Activated gamma-delta T cell (primary cell): ENCODE results near the gene GRID2IP.

Source experiments
- DNase-seq: peaks from one replicate; lab custom pipeline; 2025; lab: John Stamatoyannopoulos, UW

The GRID2IP gene

GRCh38 chr7:6562106-6562505 is 10.8 kb upstream of the GRID2IP start:
- no peak for DNase-seq

- no peak for DNase-seq
Observed at GRCh38 chr7:6559896-6560295, 8.6 kb upstream of the GRID2IP start.

GRCh38 chr7:6558837-6559236 is 7.6 kb upstream of the GRID2IP start:
- DNase-seq, result no peak

GRCh38 chr7:6556196-6556595 is 4.9 kb upstream of the GRID2IP start:
- DNase-seq, result no peak

- DNase-seq, result no peak
Observed at GRCh38 chr7:6554848-6555247, 3.6 kb upstream of the GRID2IP start.

GRCh38 chr7:6553448-6554044 is 2.3 kb upstream of the GRID2IP start:
- DNase-seq, result no peak

- DNase-seq, result no peak
Observed at GRCh38 chr7:6547400-6547799, 3.9 kb downstream of the GRID2IP start.

GRCh38 chr7:6546498-6547251 is 4.6 kb downstream of the GRID2IP start:
- no peak for DNase-seq

- no peak for DNase-seq
Observed at GRCh38 chr7:6545398-6546126, 5.7 kb downstream of the GRID2IP start.

GRCh38 chr7:6542368-6542767 is 8.9 kb downstream of the GRID2IP start:
- no peak for DNase-seq

- DNase-seq, result no peak
Observed at GRCh38 chr7:6536262-6537260, 14.7 kb downstream of the GRID2IP start.

- no peak for DNase-seq
Observed at GRCh38 chr7:6533893-6534495, 17.3 kb downstream of the GRID2IP start.

GRCh38 chr7:6532516-6532915 is 18.7 kb downstream of the GRID2IP start:
- DNase-seq, result no peak

GRCh38 chr7:6531492-6532279 is 19.6 kb downstream of the GRID2IP start:
- DNase-seq, result no peak

GRCh38 chr7:6530626-6531491 is 20.4 kb downstream of the GRID2IP start:
- DNase-seq, result no peak

GRCh38 chr7:6529643-6530042 is 21.6 kb downstream of the GRID2IP start:
- no peak for DNase-seq

GRCh38 chr7:6528401-6529130 is 22.7 kb downstream of the GRID2IP start:
- DNase-seq, result no peak

- no peak for DNase-seq
Observed at GRCh38 chr7:6526997-6527378, 24.3 kb downstream of the GRID2IP start.
